Ishikawa (cell line): ENCODE results near the gene SEC14L2.

Experiments
- CEBPB ChIP-seq: IDR thresholded peaks from 2 replicates; pipeline ENCODE4 v1.6.1; 2012
- EGR1 ChIP-seq: IDR thresholded peaks from 2 replicates; pipeline ENCODE4 v1.6.1; 2012
- EP300 ChIP-seq: IDR thresholded peaks from 2 replicates; pipeline ENCODE4 v1.6.1; 2012; ENCODE audit warnings: borderline replicate concordance
- FOXM1 ChIP-seq: IDR thresholded peaks from 2 replicates; pipeline ENCODE4 v1.6.1; 2012; ENCODE audit warnings: low read depth, borderline replicate concordance
- RAD21 ChIP-seq: IDR thresholded peaks from 2 replicates; pipeline ENCODE4 v1.6.1; 2012; ENCODE audit warnings: low read depth
- TEAD4 ChIP-seq: IDR thresholded peaks from 2 replicates; pipeline ENCODE4 v1.6.1; 2012
- TF ChIP-seq, protein P1 (sequence below): IDR thresholded peaks from 2 replicates; pipeline ENCODE4 v1.6.1; 2012
- TF ChIP-seq, protein P2 (sequence below): IDR thresholded peaks from 2 replicates; pipeline ENCODE4 v1.6.1; 2012

DNA sequence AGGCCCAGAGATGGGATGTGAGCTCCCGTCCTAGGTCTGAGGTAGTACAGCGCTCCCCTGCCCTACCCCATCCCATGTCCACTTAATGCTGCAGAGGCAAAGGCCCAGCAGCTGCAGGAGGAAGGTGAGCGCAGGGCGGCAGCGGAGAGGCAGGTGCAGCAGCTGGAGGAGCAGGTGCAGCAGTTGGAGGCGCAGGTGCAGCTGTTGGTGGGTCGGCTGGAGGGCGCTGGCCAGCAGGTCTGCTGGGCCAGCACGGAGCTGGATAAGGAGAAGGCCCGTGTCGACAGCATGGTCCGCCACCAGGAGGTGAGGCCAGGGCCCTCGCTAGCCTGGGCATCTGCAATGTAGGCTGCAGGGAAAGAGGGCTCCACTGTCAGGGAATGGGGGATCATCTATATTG lies 24.8 kb upstream of the SEC14L2 start:
- TF ChIP-seq EGR1 (no peak), TEAD4 (no peak), CEBPB (no peak), EP300 (no peak), RAD21 (no peak), FOXM1 (no peak)
- TF ChIP-seq, protein P1, sequence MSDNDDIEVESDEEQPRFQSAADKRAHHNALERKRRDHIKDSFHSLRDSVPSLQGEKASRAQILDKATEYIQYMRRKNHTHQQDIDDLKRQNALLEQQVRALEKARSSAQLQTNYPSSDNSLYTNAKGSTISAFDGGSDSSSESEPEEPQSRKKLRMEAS: no peak
- TF ChIP-seq, protein P2, sequence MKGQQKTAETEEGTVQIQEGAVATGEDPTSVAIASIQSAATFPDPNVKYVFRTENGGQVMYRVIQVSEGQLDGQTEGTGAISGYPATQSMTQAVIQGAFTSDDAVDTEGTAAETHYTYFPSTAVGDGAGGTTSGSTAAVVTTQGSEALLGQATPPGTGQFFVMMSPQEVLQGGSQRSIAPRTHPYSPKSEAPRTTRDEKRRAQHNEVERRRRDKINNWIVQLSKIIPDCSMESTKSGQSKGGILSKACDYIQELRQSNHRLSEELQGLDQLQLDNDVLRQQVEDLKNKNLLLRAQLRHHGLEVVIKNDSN: no peak
